MM.1S (cell line): Measurements from ENCODE around the gene FBLN2.

Experiments used
- CTCF ChIP-seq: fragments of 300-600 bp; sonication (generic); IDR thresholded peaks from 2 replicates; pipeline ENCODE4 v1.5.1; 2016; ENCODE audit warnings: antibody characterized with exemption, low read length, mixed read lengths
- EZH2phosphoT487 ChIP-seq: fragments of 300-600 bp; sonication (generic); IDR thresholded peaks from 2 replicates; pipeline ENCODE4 v1.6.1; 2018; ENCODE audit warnings: antibody characterized with exemption, low read length

- no peak for TF ChIP-seq CTCF
- no peak for TF ChIP-seq EZH2phosphoT487
Measured at GRCh38 chr3:13519006-13519791, 29.7 kb upstream of the FBLN2 start.
